Hypothalamus (tissue), 51 donors: ENCODE results near the gene EIF2B5.

ENCODE experiments used
- DNase-seq, 51 donors: peaks; one replicate each; lab custom pipeline; 2025; lab: John Stamatoyannopoulos, UW

The EIF2B5 gene

DNA sequence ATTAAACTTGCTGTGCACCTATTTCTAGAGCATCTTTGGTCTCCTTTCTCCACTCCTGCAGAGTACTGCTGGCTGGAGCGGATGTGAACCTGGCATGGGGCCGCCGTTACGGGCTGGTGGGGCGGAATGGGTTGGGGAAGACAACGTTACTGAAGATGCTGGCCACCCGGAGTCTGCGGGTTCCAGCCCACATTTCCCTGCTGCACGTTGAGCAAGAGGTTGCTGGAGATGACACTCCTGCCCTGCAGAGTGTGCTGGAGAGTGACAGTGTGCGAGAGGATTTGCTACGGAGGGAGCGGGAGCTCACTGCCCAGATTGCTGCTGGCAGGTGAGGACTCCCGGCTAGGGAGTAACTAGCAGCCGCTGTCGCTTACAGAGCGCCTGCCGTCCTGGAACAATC, 52.9 kb downstream of the EIF2B5 start:
- DNase-seq: no peak

DNA sequence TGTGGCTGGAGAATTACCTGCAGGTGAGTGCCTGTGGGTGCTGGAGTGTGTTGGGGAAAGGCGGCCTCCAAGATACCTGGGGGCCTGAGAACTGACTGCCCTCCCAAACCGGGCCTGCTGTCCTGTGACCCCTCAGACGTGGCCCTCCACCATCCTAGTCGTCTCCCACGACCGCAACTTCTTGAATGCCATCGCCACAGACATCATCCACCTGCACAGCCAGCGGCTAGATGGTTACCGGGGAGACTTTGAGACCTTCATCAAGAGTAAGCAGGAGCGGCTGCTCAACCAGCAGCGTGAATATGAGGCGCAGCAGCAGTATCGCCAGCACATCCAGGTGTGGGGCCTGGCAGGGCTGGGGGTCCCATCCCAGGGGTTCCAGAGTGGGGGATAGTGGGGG, 54.3 kb downstream of the EIF2B5 start:
- DNase-seq: no peak

DNA sequence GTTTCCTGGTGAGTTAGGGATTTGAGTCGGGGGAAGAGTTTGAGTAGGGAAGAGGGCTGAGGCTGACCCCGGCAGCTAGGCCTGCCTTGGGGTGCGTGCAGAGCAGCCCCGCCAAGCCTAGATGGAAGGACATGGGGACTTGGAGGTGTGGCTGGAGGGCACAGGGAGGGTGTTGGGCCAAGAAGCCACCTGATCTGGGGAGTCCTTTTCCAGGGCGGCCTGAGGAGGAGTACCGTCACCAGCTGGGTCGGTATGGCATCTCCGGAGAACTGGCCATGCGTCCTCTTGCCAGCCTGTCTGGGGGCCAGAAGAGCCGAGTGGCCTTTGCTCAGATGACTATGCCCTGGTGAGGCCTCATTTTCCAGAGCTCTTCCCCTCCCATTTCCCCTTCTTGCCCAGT, 57.7 kb downstream of the EIF2B5 start:
- DNase-seq: no peak

DNA sequence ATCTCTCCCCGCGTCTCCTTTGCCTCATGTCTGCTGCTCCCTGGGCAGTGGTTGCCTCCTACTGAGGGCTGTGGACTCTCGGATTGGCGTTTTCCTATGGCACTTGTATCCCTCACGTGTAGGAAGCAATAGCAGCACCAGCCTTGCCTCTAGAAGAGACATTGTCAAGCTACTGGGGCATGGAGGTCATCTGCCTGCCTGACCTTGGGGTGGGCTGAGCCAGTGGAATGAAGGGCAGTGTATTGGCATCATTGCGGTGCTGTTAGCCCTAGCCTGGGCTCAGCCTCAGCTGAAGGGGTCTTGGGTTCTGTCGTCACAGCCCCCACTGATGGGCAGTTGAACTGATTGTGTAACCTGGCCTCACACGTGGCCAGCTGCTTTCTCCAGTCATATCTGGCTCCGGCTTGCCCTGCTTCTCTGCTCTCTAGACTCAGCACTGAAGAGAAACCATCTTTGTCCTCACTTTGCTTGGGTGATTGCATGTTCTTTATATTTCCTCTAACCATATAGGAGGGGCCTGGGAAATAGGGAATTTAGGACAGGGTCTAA, 58.9 kb downstream of the EIF2B5 start:
- DNase-seq: no peak
